ENCODE results near the gene RGS4.

The RGS4 gene

GRCh38 chr1:163102590-163102989, 33.4 kb downstream of the RGS4 start:
- H3K36me3 ChIP-seq (ENCODE audit: insufficient read depth, insufficient read length, low read length): no peaks in the 10 kb centered on the region
- no peak for TF ChIP-seq ZNF274 (IDR thresholded peaks at IDR 0.05; ENCODE audit: low read depth, low read length)
- H3K9me3 ChIP-seq (ENCODE audit: insufficient read depth, low read length): no peaks in the 10 kb centered on the region
- no peak overlapping the region for H3K4me3 ChIP-seq (ENCODE audit: insufficient read length, low read depth)
- H3K27me3 ChIP-seq (ENCODE audit: insufficient read depth, insufficient read length): no peaks in the 10 kb centered on the region
- H3K9ac ChIP-seq (ENCODE audit: insufficient read length, low read depth): no peak overlapping the region
- no peak for DNase-seq (ENCODE audit: low read depth, low spot score)
- no peaks in the 10 kb centered on the region for H3K4me1 ChIP-seq (ENCODE audit: insufficient read depth, insufficient read length)

DNA sequence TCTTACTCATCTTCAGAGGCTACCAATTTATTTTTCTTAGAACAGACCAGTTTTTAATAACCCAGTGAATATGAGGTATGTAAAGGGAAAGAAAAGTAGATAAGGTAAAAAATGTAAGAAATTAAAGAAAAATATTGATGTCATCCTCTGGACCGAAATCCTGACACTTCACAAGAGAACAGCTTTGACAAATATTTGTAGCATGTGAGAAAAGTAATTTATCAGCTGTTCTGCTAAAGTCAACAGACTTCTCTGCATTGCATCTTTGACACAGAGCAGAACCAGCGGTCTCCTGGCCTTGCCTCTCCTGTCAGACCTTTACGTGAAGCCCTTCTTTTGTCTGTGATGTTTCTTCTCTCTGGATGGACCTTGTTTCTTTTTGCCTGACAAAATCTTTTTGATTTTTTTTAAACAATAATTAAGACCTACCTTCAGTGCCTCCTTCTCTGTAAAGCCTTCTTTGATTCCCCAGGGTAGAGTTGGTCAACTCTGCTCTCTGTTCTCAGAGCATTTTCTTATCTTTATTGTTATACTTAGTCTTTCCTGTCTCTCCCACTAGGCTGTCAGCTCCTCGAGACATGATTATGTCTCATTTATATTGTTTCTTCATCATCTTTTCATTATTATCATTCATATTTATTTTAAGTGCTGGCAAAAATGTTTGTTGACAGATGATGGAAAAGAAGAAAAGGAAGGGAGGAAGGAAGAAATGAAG, 35.4 kb downstream of the RGS4 start:
- DNase-seq (ENCODE audit: low read depth, low spot score): no peak
- Histone ChIP-seq H3K36me3 (ENCODE audit: insufficient read depth, insufficient read length, low read length) (no peaks in the 10 kb centered on the region), H3K9ac (ENCODE audit: insufficient read length, low read depth) (no peak overlapping the region), H3K27me3 (ENCODE audit: insufficient read depth, insufficient read length) (no peaks in the 10 kb centered on the region), H3K9me3 (ENCODE audit: insufficient read depth, low read length) (peaks cover 6% of the 10 kb centered on the region; the same call in 1 of the 2 replicates), H3K4me1 (ENCODE audit: insufficient read depth, insufficient read length) (no peaks in the 10 kb centered on the region), H3K4me3 (ENCODE audit: insufficient read length, low read depth) (no peak overlapping the region)
- TF ChIP-seq SUZ12 (IDR thresholded peaks at IDR 0.05; ENCODE audit: extremely low read depth, insufficient read depth, insufficient read length) (no peak), ZNF274 (IDR thresholded peaks at IDR 0.05; ENCODE audit: low read depth, low read length) (no peak), YY1 (IDR thresholded peaks at IDR 0.05; ENCODE audit: insufficient read depth, insufficient read length) (no peak)

- no peak overlapping the region for H3K4me3 ChIP-seq (ENCODE audit: insufficient read length, low read depth)
- TF ChIP-seq ZNF274 (IDR thresholded peaks at IDR 0.05; ENCODE audit: low read depth, low read length) (no peak), SUZ12 (IDR thresholded peaks at IDR 0.05; ENCODE audit: extremely low read depth, insufficient read depth, insufficient read length) (no peak)
- DNase-seq (ENCODE audit: low read depth, low spot score): no peak
- H3K27me3 ChIP-seq (ENCODE audit: insufficient read depth, insufficient read length): no peaks in the 10 kb centered on the region
- no peaks in the 10 kb centered on the region for H3K36me3 ChIP-seq (ENCODE audit: insufficient read depth, insufficient read length, low read length)
- no peak overlapping the region for H3K9ac ChIP-seq (ENCODE audit: insufficient read length, low read depth)
- peaks cover 9% of the 10 kb centered on the region; the same call in 1 of the 2 replicates for H3K9me3 ChIP-seq (ENCODE audit: insufficient read depth, low read length)
- H3K4me1 ChIP-seq (ENCODE audit: insufficient read depth, insufficient read length): no peaks in the 10 kb centered on the region
Observed at GRCh38 chr1:163106364-163106987, 37.3 kb downstream of the RGS4 start.

DNA sequence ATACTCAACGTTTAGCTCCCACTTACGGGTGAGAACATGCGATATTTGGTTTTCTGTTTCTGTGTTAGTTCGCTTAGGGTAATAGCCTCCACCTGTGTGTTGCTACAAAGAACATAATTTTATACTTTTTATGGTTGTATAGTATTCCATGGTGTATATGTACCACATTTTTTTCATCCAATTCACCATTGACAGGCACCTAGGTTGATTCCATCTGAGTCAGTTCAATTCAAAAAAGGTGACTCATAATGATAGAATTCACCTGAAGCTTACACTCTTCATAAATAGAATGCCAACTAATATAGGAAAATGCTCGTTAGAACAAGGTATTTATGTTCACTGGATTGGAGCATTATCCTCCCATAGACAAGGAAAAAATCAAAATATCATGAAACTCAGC, 38.5 kb downstream of the RGS4 start:
- Histone ChIP-seq H3K4me3 (ENCODE audit: insufficient read length, low read depth) (no peak overlapping the region), H3K36me3 (ENCODE audit: insufficient read depth, insufficient read length, low read length) (no peaks in the 10 kb centered on the region), H3K4me1 (ENCODE audit: insufficient read depth, insufficient read length) (no peaks in the 10 kb centered on the region), H3K9me3 (ENCODE audit: insufficient read depth, low read length) (peaks cover 9% of the 10 kb centered on the region; the same call in 1 of the 2 replicates), H3K27me3 (ENCODE audit: insufficient read depth, insufficient read length) (no peaks in the 10 kb centered on the region), H3K9ac (ENCODE audit: insufficient read length, low read depth) (no peak overlapping the region)
- TF ChIP-seq YY1 (IDR thresholded peaks at IDR 0.05; ENCODE audit: insufficient read depth, insufficient read length): no peak
- no peak for TF ChIP-seq ZNF274 (IDR thresholded peaks at IDR 0.05; ENCODE audit: low read depth, low read length)
- no peak for TF ChIP-seq SUZ12 (IDR thresholded peaks at IDR 0.05; ENCODE audit: extremely low read depth, insufficient read depth, insufficient read length)
- no peak for DNase-seq (ENCODE audit: low read depth, low spot score)

DNA sequence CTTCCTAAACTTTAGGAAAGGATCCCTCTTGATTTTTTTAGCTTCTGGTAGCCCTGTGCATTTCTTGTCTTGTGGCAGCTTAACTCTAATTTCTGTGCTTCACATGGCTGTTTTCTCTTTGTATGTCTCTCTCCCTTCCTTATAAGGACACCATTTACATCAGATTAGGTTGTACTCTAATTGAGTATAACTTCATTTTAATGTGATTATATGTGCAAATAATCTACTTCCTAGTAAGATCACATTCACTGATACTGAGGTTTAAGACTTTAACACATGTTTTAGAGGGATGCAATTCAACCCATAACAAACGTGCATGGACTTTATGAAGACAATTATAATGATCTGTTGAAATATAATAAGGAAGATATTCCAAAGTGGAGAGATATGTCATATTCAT, 46.7 kb downstream of the RGS4 start:
- Histone ChIP-seq H3K9me3 (ENCODE audit: insufficient read depth, low read length) (no peaks in the 10 kb centered on the region), H3K4me3 (ENCODE audit: insufficient read length, low read depth) (no peak overlapping the region), H3K9ac (ENCODE audit: insufficient read length, low read depth) (no peak overlapping the region), H3K36me3 (ENCODE audit: insufficient read depth, insufficient read length, low read length) (no peaks in the 10 kb centered on the region), H3K4me1 (ENCODE audit: insufficient read depth, insufficient read length) (no peaks in the 10 kb centered on the region), H3K27me3 (ENCODE audit: insufficient read depth, insufficient read length) (no peaks in the 10 kb centered on the region)
- TF ChIP-seq ZNF274 (IDR thresholded peaks at IDR 0.05; ENCODE audit: low read depth, low read length) (no peak), YY1 (IDR thresholded peaks at IDR 0.05; ENCODE audit: insufficient read depth, insufficient read length) (no peak), SUZ12 (IDR thresholded peaks at IDR 0.05; ENCODE audit: extremely low read depth, insufficient read depth, insufficient read length) (no peak)
- DNase-seq (ENCODE audit: low read depth, low spot score): no peak

- H3K27me3 ChIP-seq (ENCODE audit: insufficient read depth, insufficient read length): no peaks in the 10 kb centered on the region
- no peak overlapping the region for H3K4me3 ChIP-seq (ENCODE audit: insufficient read length, low read depth)
- H3K9ac ChIP-seq (ENCODE audit: insufficient read length, low read depth): no peak overlapping the region
- no peaks in the 10 kb centered on the region for H3K4me1 ChIP-seq (ENCODE audit: insufficient read depth, insufficient read length)
- DNase-seq (ENCODE audit: low read depth, low spot score): no peak
- H3K9me3 ChIP-seq (ENCODE audit: insufficient read depth, low read length): no peaks in the 10 kb centered on the region
- H3K36me3 ChIP-seq (ENCODE audit: insufficient read depth, insufficient read length, low read length): no peaks in the 10 kb centered on the region
- no peak for TF ChIP-seq SUZ12 (IDR thresholded peaks at IDR 0.05; ENCODE audit: extremely low read depth, insufficient read depth, insufficient read length)
- TF ChIP-seq YY1 (IDR thresholded peaks at IDR 0.05; ENCODE audit: insufficient read depth, insufficient read length): no peak
- no peak for TF ChIP-seq ZNF274 (IDR thresholded peaks at IDR 0.05; ENCODE audit: low read depth, low read length)
Observed at GRCh38 chr1:163119707-163120106, 50.5 kb downstream of the RGS4 start.

- Histone ChIP-seq H3K9me3 (ENCODE audit: insufficient read depth, low read length) (no peaks in the 10 kb centered on the region), H3K4me3 (ENCODE audit: insufficient read length, low read depth) (no peak overlapping the region), H3K9ac (ENCODE audit: insufficient read length, low read depth) (no peak overlapping the region), H3K27me3 (ENCODE audit: insufficient read depth, insufficient read length) (no peaks in the 10 kb centered on the region), H3K36me3 (ENCODE audit: insufficient read depth, insufficient read length, low read length) (no peaks in the 10 kb centered on the region), H3K4me1 (ENCODE audit: insufficient read depth, insufficient read length) (no peaks in the 10 kb centered on the region)
- DNase-seq (ENCODE audit: low read depth, low spot score): no peak
- TF ChIP-seq YY1 (IDR thresholded peaks at IDR 0.05; ENCODE audit: insufficient read depth, insufficient read length): no peak
- no peak for TF ChIP-seq ZNF274 (IDR thresholded peaks at IDR 0.05; ENCODE audit: low read depth, low read length)
- TF ChIP-seq SUZ12 (IDR thresholded peaks at IDR 0.05; ENCODE audit: extremely low read depth, insufficient read depth, insufficient read length): no peak
Observed at GRCh38 chr1:163120372-163120771, 51.2 kb downstream of the RGS4 start.
